K562 (cell line): Measurements from ENCODE around the gene EN1. TPM values are rescaled to one million over a fixed set of nuclear protein-coding genes. Genes with fewer than 3 reads are reported as not detected.

Experiments
- ATAC-seq: fragments of 200-7000 bp; cut with Tn5 transposase; 3 replicates; pipeline ENCODE4 v1.9.1; 2020; ENCODE audit warnings: moderate library complexity
- BruUV-seq: library from RNA; stranded (reverse); fragments of 400-500 nt; replicated peaks from 2 replicates; lab custom pipeline; 2021; lab: Mats Ljungman, UMichigan
- CTCF ChIA-PET: fragments of 300-600 bp; formaldehyde crosslinking; extraction: SDS; loops from one replicate; lab custom pipeline; 2021; ENCODE audit warnings: low intra/inter-chr PET ratio; lab: Yijun Ruan, JAX
- POLR2A ChIA-PET: fragments of 300-600, 350-650 bp; sonication (Branson Sonifier 250); formaldehyde crosslinking; extraction: SDS; loops from one replicate; lab custom pipeline; 2021; ENCODE audit warnings: antibody characterized with exemption, inconsistent platforms; lab: Yijun Ruan, JAX
- DNase-seq, 4 experiments: peaks; one replicate each; pipeline versions ENCODE4 v3.0.0 to v3.0.0-alpha.2; 2011 to 2018; ENCODE audit warnings: low spot score in 3 of 4, mixed read lengths in 3 of 4; ENCODE audit errors: extremely low read depth in 1 of 4
- FAIRE-seq: peaks from 2 replicates; lab custom pipeline; 2011; peaks lifted over from hg19 to GRCh38; lab: Jason Lieb, UNC
- H2AFZ ChIP-seq: 2 replicates; pipeline ENCODE4 v1.6.0; 2011; ENCODE audit warnings: low read depth, low read length, control low read depth, inconsistent platforms
- H3K27ac ChIP-seq: fragments of 200-600 bp; 3 replicates; pipeline ENCODE4 v1.8.0; 2011; ENCODE audit warnings: low read depth, mild to moderate bottlenecking, control low read depth, inconsistent platforms, low read length, moderate library complexity, mixed read lengths; ENCODE audit errors: extremely low read depth
- H3K27me3 ChIP-seq, 2 experiments: fragments of 300-600 bp in 1 of 2; 2 replicates in 1 of 2; 3 replicates in 1 of 2; pipeline versions ENCODE4 v1.6.0 to v1.8.0; 2011; ENCODE audit warnings: inconsistent platforms in 2 of 2, low read length in 2 of 2, mild to moderate bottlenecking in 1 of 2, mixed read lengths in 1 of 2, moderate library complexity in 1 of 2; ENCODE audit not compliant: control insufficient read depth in 2 of 2, insufficient read depth in 2 of 2
- H3K36me3 ChIP-seq: fragments of 300-600 bp; 3 replicates; pipeline ENCODE4 v1.8.0; 2011; ENCODE audit warnings: mild to moderate bottlenecking, low read length, inconsistent platforms; ENCODE audit not compliant: control insufficient read depth, insufficient read depth
- H3K4me1 ChIP-seq, 2 experiments: fragments of 200-600 bp in 1 of 2; replicated peaks in 1 of 2; 2 replicates in 1 of 2; 3 replicates in 1 of 2; pipeline versions ENCODE4 v1.5.1 to v1.8.0; 2011; ENCODE audit warnings: inconsistent platforms in 2 of 2, low read length in 2 of 2, mild to moderate bottlenecking in 1 of 2, mixed read lengths in 1 of 2, moderate library complexity in 1 of 2; ENCODE audit not compliant: control insufficient read depth in 2 of 2, insufficient read depth in 2 of 2
- H3K4me2 ChIP-seq: 2 replicates; pipeline ENCODE4 v1.6.1; 2011; ENCODE audit warnings: low read length, control low read depth, inconsistent platforms, mixed read lengths; ENCODE audit not compliant: insufficient read depth
- H3K4me3 ChIP-seq: fragments of 200-600 bp; sonication (generic), shearing (Covaris generic); 2 replicates; pipeline ENCODE4 v1.5.1; 2016; ENCODE audit warnings: control low read depth, inconsistent platforms
- H3K79me2 ChIP-seq: fragments of 200-600 bp; 3 replicates; pipeline ENCODE4 v1.8.0; 2011; ENCODE audit warnings: low read length, inconsistent platforms; ENCODE audit not compliant: control insufficient read depth, insufficient read depth
- H3K9ac ChIP-seq, 2 experiments: 2 replicates each; pipeline versions ENCODE4 v1.6.0 to v1.6.1; 2011; ENCODE audit warnings: low read depth in 2 of 2, low read length in 2 of 2, control low read depth in 1 of 2, inconsistent platforms in 1 of 2, mild to moderate bottlenecking in 1 of 2, mixed read lengths in 1 of 2; ENCODE audit not compliant: insufficient read depth in 1 of 2
- H3K9me1 ChIP-seq: one replicate; pipeline ENCODE4 v1.6.0; 2011; ENCODE audit warnings: inconsistent platforms, mild to moderate bottlenecking, low read length, moderate library complexity; ENCODE audit not compliant: control insufficient read depth, insufficient read depth
- H3K9me3 ChIP-seq: replicated peaks from 2 replicates; pipeline ENCODE4 v1.5.1; 2011; ENCODE audit warnings: low read depth, low read length, inconsistent platforms; ENCODE audit not compliant: control insufficient read depth, insufficient read depth
- H4K20me1 ChIP-seq: replicated peaks from 2 replicates; pipeline ENCODE4 v1.6.1; 2011; ENCODE audit warnings: low read length, inconsistent platforms, mixed read lengths; ENCODE audit not compliant: control insufficient read depth, insufficient read depth
- BDP1 ChIP-seq: IDR thresholded peaks from 3 replicates; pipeline ENCODE4 v1.6.1; 2011; ENCODE audit not compliant: insufficient read length, insufficient read depth
- CEBPB ChIP-seq: fragments of 450-650 bp; IDR thresholded peaks from 2 replicates; pipeline ENCODE4 v1.6.1; 2016; ENCODE audit warnings: missing genetic modification characterization, missing compliant biosample characterization
- ELF4 ChIP-seq: fragments of 450-650 bp; formaldehyde crosslinking; IDR thresholded peaks from 2 replicates; pipeline ENCODE4 v1.4.0; 2022; ENCODE audit warnings: missing genetic modification characterization
- FOXK1 ChIP-seq: sonication (generic); formaldehyde crosslinking; IDR thresholded peaks from 2 replicates; pipeline ENCODE4 v1.8.0; 2022; ENCODE audit warnings: missing genetic modification reagents, mild to moderate bottlenecking, borderline replicate concordance
- MTF1 ChIP-seq: fragments of 250-450 bp; sonication (Bioruptor Pico); IDR thresholded peaks from 2 replicates; pipeline ENCODE4 v1.9.0; 2021; ENCODE audit warnings: moderate library complexity, mild to moderate bottlenecking, inconsistent platforms, borderline replicate concordance
- RAD51 ChIP-seq: fragments of 450-650 bp; IDR thresholded peaks from 2 replicates; pipeline ENCODE4 v1.7.1; 2016; ENCODE audit warnings: low read depth, mild to moderate bottlenecking, borderline replicate concordance
- SNIP1 ChIP-seq: fragments of 450-650 bp; IDR thresholded peaks from 2 replicates; pipeline ENCODE4 v1.7.1; 2017; ENCODE audit warnings: low read depth, mild to moderate bottlenecking
- ZC3H8 ChIP-seq: fragments of 450-650 bp; IDR thresholded peaks from 2 replicates; pipeline ENCODE4 v1.6.1; 2017
- ZNF561 ChIP-seq: fragments of 450-650 bp; formaldehyde crosslinking; conservative IDR thresholded peaks from 2 replicates; pipeline ENCODE4 v1.4.0; 2020; ENCODE audit warnings: mild to moderate bottlenecking, moderate library complexity
- WGBS: fragments of 100-300 bp; shearing (Covaris generic); methylation state at CpG from one replicate; pipeline ENCODE4 v1.1.6; 2016; ENCODE audit warnings: low coverage, mixed read lengths; ENCODE audit not compliant: insufficient coverage; ENCODE audit errors: missing lambda C conversion rate; 5-methylcytosine and 5-hydroxymethylcytosine counted together
- in situ Hi-C: fragments of 300-500 bp; cut with MboI; formaldehyde crosslinking; loops from 4 replicates; pipeline ENCODE4 v1.15.0; 2018; ENCODE audit warnings: inconsistent platforms, mixed read lengths
- intact Hi-C: fragments of 100-400 bp; cut with micrococcal nuclease; formaldehyde crosslinking; loops from 2 replicates; pipeline ENCODE4 v1.14.2; 2022
- polyA plus RNA-seq, 8 experiments: library from polyadenylated mRNA; depleted of rRNA in 4 of 8; stranded (reverse) in 5 of 8; unstranded in 3 of 8; fragments of >200 nt; fragmentation: Nextera tagmentation in 2 of 8; fragmentation: Illumina TruSeq in 1 of 8; extraction: Ambion mirVana in 2 of 8; extraction: Trizol in 1 of 8; gene quantifications; 2 replicates each; pipeline versions ENCODE4 v1.2.1 to v1.2.3, GENCODE V29; 2011 to 2014; ENCODE audit warnings: inconsistent platforms in 1 of 8, missing spikeins in 1 of 8
- total RNA-seq, 7 experiments: library from RNA; depleted of rRNA in 6 of 7; stranded (reverse); fragments of >200 nt in 6 of 7; fragmentation: Illumina TruSeq in 2 of 7; extraction: Trizol in 2 of 7; gene quantifications; 2 replicates each; pipeline versions ENCODE4 v1.2.1 to v1.2.3, GENCODE V29; 2011 to 2021; ENCODE audit warnings: low replicate concordance in 1 of 7

The EN1 gene
- total and polyA plus RNA-seq, 9 of the 15 experiments (the other 6 are each of a cell fraction or from before 2014, with no cell fraction given): 0.06 to 2.0 (median 0.51) TPM

DNA sequence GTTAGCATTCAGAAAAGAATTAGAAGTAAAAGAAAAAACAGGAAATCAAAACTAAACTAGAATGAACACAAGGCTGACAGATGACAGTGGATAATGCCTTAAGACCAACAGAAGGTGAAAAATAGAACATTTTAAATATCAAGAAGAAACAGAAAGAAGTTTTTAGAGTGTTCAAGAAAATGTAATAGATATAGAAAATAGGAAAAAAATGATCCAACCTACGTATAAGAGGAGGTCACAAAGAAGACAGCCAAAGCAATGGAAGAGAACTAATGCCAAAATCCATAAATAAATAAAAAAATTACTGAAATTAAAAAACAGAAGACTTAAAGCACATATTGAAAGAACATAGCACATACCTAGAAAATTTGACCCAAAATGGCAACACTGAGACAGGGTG, 42.5 kb upstream of the EN1 start:
- TF ChIP-seq BDP1 (no peak), ZC3H8 (no peak), RAD51 (no peak), SNIP1 (no peak), ZNF561 (no peak), CEBPB (tag) (no peak), ELF4 (CRISPR knock-in tag) (no peak), FOXK1 (CRISPR knock-in tag) (no peak), MTF1 (CRISPR knock-in tag) (no peak)
- no peaks in the 10 kb centered on the region for H3K9me3 ChIP-seq
- FAIRE-seq (no peak), ATAC-seq (no peak), DNase-seq (no peak)
- no peak overlapping the region for H3K27ac ChIP-seq
- H3K9me1 ChIP-seq: no peaks in the 10 kb centered on the region
- POLR2A ChIA-PET: no interaction called here
- in situ Hi-C loops (loop anchor here (25.0 kb wide), 1 partner anchor 397 kb away; no protein-coding TSS in a partner anchor), intact Hi-C loops (loop anchor here (10.0 kb wide), 1 partner anchor 375 kb away; no protein-coding TSS in a partner anchor)
- H3K27me3 ChIP-seq: peaks cover 0 to 4% of the 10 kb centered on the region in 2 experiments; a peak in 1 of 5 replicates
- H3K4me2 ChIP-seq: no peak overlapping the region
- H3K4me1 ChIP-seq: no peaks in the 10 kb centered on the region
- H3K9ac ChIP-seq: no peak overlapping the region
- no peak overlapping the region for H2AFZ ChIP-seq
- no TSS peak for BruUV-seq
- no peaks in the 10 kb centered on the region for H3K36me3 ChIP-seq
- WGBS: 6% methylated on average over 1 of the region's 1 CpG
- CTCF ChIA-PET: no interaction called here
- no peaks in the 10 kb centered on the region for H4K20me1 ChIP-seq
- no peak overlapping the region for H3K4me3 ChIP-seq
- H3K79me2 ChIP-seq: no peaks in the 10 kb centered on the region
